Measurements from ENCODE around the gene ZIC4. TPM values are rescaled to one million over a fixed set of nuclear protein-coding genes. Genes with fewer than 3 reads are reported as not detected.

The ZIC4 gene
- total and polyA plus RNA-seq, 2 of the 4 experiments (the other 2 are of a cell fraction), result not detected

DNA sequence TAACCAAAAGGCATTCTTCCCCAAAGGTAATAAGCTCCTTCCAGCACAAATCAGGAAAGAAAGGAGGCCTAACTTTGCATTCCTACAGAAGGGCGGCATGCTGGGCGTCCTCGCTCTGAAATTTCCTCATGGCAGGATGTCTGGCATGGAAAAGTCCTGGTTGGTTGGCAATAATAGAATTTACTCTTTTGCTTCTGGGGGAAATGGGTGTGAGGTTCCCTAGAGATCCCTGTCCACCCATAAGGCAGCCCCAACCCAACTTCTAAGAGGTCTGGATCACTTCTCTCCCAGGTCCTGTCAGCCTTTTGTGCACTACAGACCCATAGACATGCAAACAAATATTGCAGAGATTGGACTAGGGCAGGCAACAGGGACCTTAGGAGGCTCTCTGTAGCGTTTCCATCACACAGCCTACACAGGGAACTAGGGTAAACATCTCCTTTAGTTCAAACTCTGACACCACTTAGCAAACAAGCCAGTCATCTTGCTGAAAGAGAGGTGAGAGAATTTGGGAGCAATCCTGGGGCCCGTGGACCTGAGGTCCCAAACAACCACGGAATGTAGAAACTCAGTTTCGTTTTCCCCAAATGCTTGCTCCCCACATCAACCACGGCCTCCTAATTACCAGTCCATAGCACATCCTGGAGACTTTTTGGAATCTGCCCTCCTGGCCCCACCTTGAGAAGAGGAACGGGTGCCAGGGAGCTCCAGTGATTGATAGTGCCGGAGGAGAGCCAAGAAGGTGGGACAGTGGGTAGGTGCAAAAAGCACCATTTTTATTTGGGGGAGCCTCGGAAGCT lies 2.1 kb downstream of the ZIC4 start:
- peaks cover 76% of the 10 kb centered on the region for H3K27me3 ChIP-seq (ENCODE audit: control insufficient read depth, insufficient read depth, low read length)

More for the DNA sequence above, 2.1 kb downstream of the ZIC4 start:
- H3K4me3 ChIP-seq (ENCODE audit: insufficient read depth, low read depth, low read length), result no peak overlapping the region
- intact Hi-C loops (cut with micrococcal nuclease) (no loop called here), dilution Hi-C loops (cut with HindIII; ENCODE audit: low sequenced_read_pairs, unreplicated experiment) (no loop called here), in situ Hi-C loops (cut with MboI; ENCODE audit: low sequenced_read_pairs) (no loop called here)
- no peak overlapping the region for H2BK20ac ChIP-seq (ENCODE audit: low read depth, low read length)
- no peak overlapping the region for H3K9ac ChIP-seq (ENCODE audit: low read depth, low read length)
- no peak overlapping the region for H4K8ac ChIP-seq (ENCODE audit: low read depth in 2 of 2, low read length in 2 of 2)
- no peaks in the 10 kb centered on the region for H3K9me1 ChIP-seq (ENCODE audit: insufficient read depth, low read length)
- H3K79me1 ChIP-seq (ENCODE audit: low read depth in 1 of 2, low read length in 2 of 2), result no peaks in the 10 kb centered on the region
- H4K5ac ChIP-seq (ENCODE audit: low read depth, low read length), result no peak overlapping the region
- H3K23ac ChIP-seq (ENCODE audit: low read depth, low read length), result no peak overlapping the region
- H3K4me1 ChIP-seq (ENCODE audit: control insufficient read depth, insufficient read depth, low read length), result no peaks in the 10 kb centered on the region
- no peaks in the 10 kb centered on the region for H3K36me3 ChIP-seq (ENCODE audit: control insufficient read depth, insufficient read depth, low read length)
- H4K20me1 ChIP-seq (ENCODE audit: insufficient read depth, low read length), result no peaks in the 10 kb centered on the region
- CTCF ChIA-PET, result no interaction called here
- no peak overlapping the region for H2BK5ac ChIP-seq (ENCODE audit: low read depth, low read length, poor library complexity, severe bottlenecking)
- H2AK5ac ChIP-seq (ENCODE audit: low read depth, low read length), result no peak overlapping the region
- H2AK9ac ChIP-seq (replicated peaks; ENCODE audit: low read depth, low read length, poor library complexity), result no peak overlapping the region
- H3K4ac ChIP-seq (ENCODE audit: low read depth, low read length), result no peak overlapping the region
- no peak overlapping the region for H3K18ac ChIP-seq (ENCODE audit: low read depth, low read length)
- no peak overlapping the region for H2AFZ ChIP-seq (replicated peaks; ENCODE audit: low read length, poor library complexity)
- no peak overlapping the region for H4K91ac ChIP-seq (ENCODE audit: insufficient read depth, low read depth, low read length)
- H2BK120ac ChIP-seq (ENCODE audit: low read depth, low read length), result no peak overlapping the region
- H2BK15ac ChIP-seq (ENCODE audit: low read depth, low read length), result no peak overlapping the region
- POLR2A ChIA-PET (ENCODE audit: unreplicated experiment), result interaction anchor here (0.7 kb wide), 1 partner anchor 800 kb away, joined by 3 read pairs; no protein-coding TSS in a partner anchor
- H3K4me2 ChIP-seq (ENCODE audit: low read depth, low read length), result no peak overlapping the region
- DNase-seq, result no peak
- peaks cover 14% of the 10 kb centered on the region for H3K9me3 ChIP-seq (ENCODE audit: control insufficient read depth, insufficient read depth, low read length)
- no peak overlapping the region for H3K14ac ChIP-seq (replicated peaks; ENCODE audit: low read depth, low read length)
- no peak overlapping the region for H3K27ac ChIP-seq (ENCODE audit: insufficient read depth, low read length)
- no CpG with 5 or more reads among the region's 11 CpGs for WGBS, 2 experiments (ENCODE audit: extremely low coverage in 2 of 2, insufficient read length in 1 of 2)
- H3K56ac ChIP-seq (ENCODE audit: extremely low read depth, insufficient read depth, low read length), result no peak overlapping the region
- no peak for ATAC-seq (ENCODE audit: low read depth)
- no peak for TF ChIP-seq MXI1 (IDR thresholded peaks at IDR 0.05; ENCODE audit: borderline replicate concordance, low read depth, low read length)
- no peak for TF ChIP-seq POLR2A (IDR thresholded peaks at IDR 0.05; ENCODE audit: low read depth, low read length)
- TF ChIP-seq MAZ (IDR thresholded peaks at IDR 0.05; ENCODE audit: borderline replicate concordance, low read depth, low read length), result no peak
- no peak for TF ChIP-seq FOS (IDR thresholded peaks at IDR 0.05; ENCODE audit: low read depth, low read length)
- no peak for TF ChIP-seq BHLHE40 (IDR thresholded peaks at IDR 0.05; ENCODE audit: low read depth, low read length)
- no peak for TF ChIP-seq CTCF (conservative IDR thresholded peaks at IDR 0.05; ENCODE audit: low read depth, low read length)
- TF ChIP-seq USF2 (IDR thresholded peaks at IDR 0.05; ENCODE audit: low read depth, low read length), result no peak
- TF ChIP-seq RFX5 (IDR thresholded peaks at IDR 0.05; ENCODE audit: low read depth, low read length), result no peak
- no peak for TF ChIP-seq CHD1 (IDR thresholded peaks at IDR 0.05; ENCODE audit: low read depth, low read length)
- no peak for TF ChIP-seq RCOR1 (IDR thresholded peaks at IDR 0.05; ENCODE audit: insufficient replicate concordance, low read length)
- no TSS peak for BruUV-seq (replicated peaks)
